Spleen (tissue), 7 donors: ENCODE results near the gene GPRC5C.
"Not testable (repeated sequence)": the region's sequence is repeated elsewhere in the genome, so short reads cannot be mapped to it uniquely, and the experiment has no call there.

Experiments used
- CTCF ChIP-seq, 11 experiments: fragments of 200-600 bp in 7 of 11; fragments of 450-650 bp in 4 of 11; sonication (generic) in 4 of 11; IDR thresholded peaks in 8 of 11; conservative IDR thresholded peaks in 3 of 11; 1 replicate in 7 of 11; 2 replicates in 4 of 11; pipeline versions ENCODE4 v1.4.0 to v1.8.0; 2016 to 2021; ENCODE audit warnings: antibody characterized with exemption in 11 of 11, inconsistent platforms in 4 of 11, mild to moderate bottlenecking in 1 of 11
- POLR2AphosphoS5 ChIP-seq, 3 donors: sonication (generic); formaldehyde crosslinking; IDR thresholded peaks; one replicate each; pipeline ENCODE4 v1.5.1; 2017; ENCODE audit warnings: antibody characterized with exemption in 3 of 3
- donor health status: DM: no; HTN: no; CAD: no; lungs with moderate emphysema.
- donor health status: DM: no; HTN: no; CAD: no.
- donor health status: DM: no; HTN: no; CAD: no.

GRCh38 chr17:74488276-74488675 lies 56.4 kb downstream of the GPRC5C start:
- TF ChIP-seq CTCF (IDR thresholded peaks at IDR 0.05 in 8 of 11, conservative IDR thresholded peaks at IDR 0.05 in 3 of 11); POLR2AphosphoS5 (IDR thresholded peaks at IDR 0.05): not testable (repeated sequence)
